HG02938 (cell line): Measurements from ENCODE around the gene ANXA11.
"Not testable (repeated sequence)": the region's sequence is repeated elsewhere in the genome, so short reads cannot be mapped to it uniquely, and the experiment has no call there.

Source experiments
- ATAC-seq: cut with Tn5 transposase; IDR thresholded peaks from one replicate; pipeline ENCODE4 v1.9.1; 2021; ENCODE audit warnings: mild to moderate bottlenecking, moderate library complexity; ENCODE audit not compliant: unreplicated experiment

ANXA11 gene

GRCh38 chr10:80148166-80148805 lies 57.1 kb downstream of the ANXA11 start:
- ATAC-seq: no peak

GRCh38 chr10:80146918-80147317 lies 58.4 kb downstream of the ANXA11 start:
- no peak for ATAC-seq

- ATAC-seq: not testable (repeated sequence)
Observed at GRCh38 chr10:80145406-80146308, 59.7 kb downstream of the ANXA11 start.

- ATAC-seq: peak; percentile 34
Observed at GRCh38 chr10:80144696-80145131, 60.6 kb downstream of the ANXA11 start.

- ATAC-seq: peak; percentile 40
Observed at GRCh38 chr10:80144067-80144695, 61.2 kb downstream of the ANXA11 start.

GRCh38 chr10:80141696-80142460 lies 63.5 kb downstream of the ANXA11 start:
- no peak for ATAC-seq

- no peak for ATAC-seq
Observed at GRCh38 chr10:80140251-80140650, 65.1 kb downstream of the ANXA11 start.

GRCh38 chr10:80139265-80139664 lies 66.1 kb downstream of the ANXA11 start:
- no peak for ATAC-seq

- ATAC-seq: no peak
Observed at GRCh38 chr10:80137920-80138319, 67.4 kb downstream of the ANXA11 start.

GRCh38 chr10:80137031-80137862 lies 68.1 kb downstream of the ANXA11 start:
- no peak for ATAC-seq

- ATAC-seq: no peak
Observed at GRCh38 chr10:80136134-80136571, 69.2 kb downstream of the ANXA11 start.

- ATAC-seq: not testable (repeated sequence)
Observed at GRCh38 chr10:80133687-80134086, 71.7 kb downstream of the ANXA11 start.

GRCh38 chr10:80133206-80133605 lies 72.1 kb downstream of the ANXA11 start:
- ATAC-seq: no peak

GRCh38 chr10:80132299-80133139 lies 72.8 kb downstream of the ANXA11 start, which contains the start of gene PLAC9:
Gene PLAC9 (plus strand): TSS chr10:80132730. CDS start chr10:80132763, 33 bp downstream.
- ATAC-seq: no peak

- no peak for ATAC-seq
Observed at GRCh38 chr10:80131499-80131901, 73.8 kb downstream of the ANXA11 start.

- ATAC-seq: no peak
Observed at GRCh38 chr10:80126876-80127275, 78.5 kb downstream of the ANXA11 start.

GRCh38 chr10:80122746-80123145 lies 82.6 kb downstream of the ANXA11 start:
- ATAC-seq: no peak

- no peak for ATAC-seq
Observed at GRCh38 chr10:80122110-80122710, 83.1 kb downstream of the ANXA11 start.
